HEK293 (cell line): ENCODE data around the gene DIP2B.

Experiments
- CTCF ChIA-PET: fragments of 350-600 bp; formaldehyde crosslinking; extraction: SDS; loops from one replicate; lab custom pipeline; 2021; ENCODE audit warnings: antibody characterized with exemption; lab: Yijun Ruan, JAX
- POLR2A ChIA-PET: fragments of 300-600 bp; formaldehyde crosslinking; extraction: SDS; loops from one replicate; lab custom pipeline; 2020; ENCODE audit warnings: antibody characterized with exemption, inconsistent platforms; lab: Yijun Ruan, JAX
- H3K27ac ChIP-seq: fragments of 200-500 bp; sonication (Bioruptor generic); 2 replicates; pipeline ENCODE4 v1.5.1; 2014; ENCODE audit warnings: low read depth, low read length, control low read depth, inconsistent platforms; ENCODE audit errors: extremely low read depth
- H3K36me3 ChIP-seq, 2 experiments: fragments of 200-500 bp in 1 of 2; sonication (Bioruptor generic) in 1 of 2; 1 replicate in 1 of 2; 2 replicates in 1 of 2; pipeline ENCODE4 v1.5.1; 2014 to 2017; ENCODE audit warnings: inconsistent platforms in 2 of 2, low read length in 2 of 2; ENCODE audit not compliant: control insufficient read depth in 2 of 2, insufficient read depth in 1 of 2
- H3K4me1 ChIP-seq: fragments of 200-500 bp; sonication (Bioruptor generic); 2 replicates; pipeline ENCODE4 v1.5.1; 2014; ENCODE audit warnings: mild to moderate bottlenecking, low read length, inconsistent platforms; ENCODE audit not compliant: control insufficient read depth, insufficient read depth
- H3K4me3 ChIP-seq: 2 replicates; pipeline ENCODE4 v1.5.1; 2011; ENCODE audit warnings: low read depth, mild to moderate bottlenecking, control low read depth, low read length, moderate library complexity
- H3K9me3 ChIP-seq: fragments of 200-500 bp; sonication (Bioruptor generic); 2 replicates; pipeline ENCODE4 v1.5.1; 2014; ENCODE audit warnings: low read depth, low read length, inconsistent platforms; ENCODE audit not compliant: control insufficient read depth, insufficient read depth
- EGR2 ChIP-seq: fragments of 450-650 bp; formaldehyde crosslinking; IDR thresholded peaks from 2 replicates; pipeline ENCODE4 v1.5.1; 2016; ENCODE audit warnings: low read depth, missing biosample characterization, missing genetic modification characterization
- GLI2 ChIP-seq: fragments of 450-650 bp; formaldehyde crosslinking; IDR thresholded peaks from 2 replicates; pipeline ENCODE4; 2017; ENCODE audit warnings: missing biosample characterization, missing genetic modification characterization, low read depth, borderline replicate concordance
- KLF1 ChIP-seq: fragments of 450-650 bp; formaldehyde crosslinking; IDR thresholded peaks from 2 replicates; pipeline ENCODE4 v1.5.1; 2016; ENCODE audit warnings: missing biosample characterization, missing genetic modification characterization
- KLF9 ChIP-seq: fragments of 450-650 bp; formaldehyde crosslinking; IDR thresholded peaks from 2 replicates; pipeline ENCODE4 v1.5.1; 2016; ENCODE audit warnings: missing biosample characterization, missing genetic modification characterization, low read depth
- MYNN ChIP-seq: fragments of 450-650 bp; formaldehyde crosslinking; IDR thresholded peaks from 2 replicates; pipeline ENCODE4 v1.5.1; 2016; ENCODE audit warnings: missing biosample characterization, missing genetic modification characterization, borderline replicate concordance
- RBAK ChIP-seq: fragments of 450-650 bp; formaldehyde crosslinking; IDR thresholded peaks from 2 replicates; pipeline ENCODE4 v1.5.1; 2016; ENCODE audit warnings: missing biosample characterization, missing genetic modification characterization
- SP7 ChIP-seq: fragments of 450-650 bp; formaldehyde crosslinking; IDR thresholded peaks from 2 replicates; pipeline ENCODE4 v1.5.1; 2016; ENCODE audit warnings: missing biosample characterization, missing genetic modification characterization
- ZFP37 ChIP-seq: fragments of 450-650 bp; formaldehyde crosslinking; IDR thresholded peaks from 2 replicates; pipeline ENCODE4 v1.5.1; 2016; ENCODE audit warnings: missing biosample characterization, missing genetic modification characterization
- ZNF155 ChIP-seq: fragments of 450-650 bp; formaldehyde crosslinking; IDR thresholded peaks from 2 replicates; pipeline ENCODE4 v1.5.1; 2016; ENCODE audit warnings: missing biosample characterization, missing genetic modification characterization
- ZNF174 ChIP-seq: fragments of 450-650 bp; formaldehyde crosslinking; IDR thresholded peaks from 2 replicates; pipeline ENCODE4 v1.5.0; 2017; ENCODE audit warnings: missing biosample characterization, mild to moderate bottlenecking, missing genetic modification characterization
- ZNF184 ChIP-seq: fragments of 450-650 bp; IDR thresholded peaks from 2 replicates; pipeline ENCODE4 v1.5.1; 2018; ENCODE audit warnings: missing biosample characterization, mild to moderate bottlenecking, missing genetic modification characterization
- ZNF302 ChIP-seq: fragments of 450-650 bp; formaldehyde crosslinking; IDR thresholded peaks from 2 replicates; pipeline ENCODE4 v1.5.1; 2016; ENCODE audit warnings: missing biosample characterization, missing genetic modification characterization, low read depth
- ZNF37A ChIP-seq: fragments of 450-650 bp; IDR thresholded peaks from 2 replicates; pipeline ENCODE4 v1.5.1; 2018; ENCODE audit warnings: missing biosample characterization, missing genetic modification characterization
- ZNF391 ChIP-seq: fragments of 450-650 bp; formaldehyde crosslinking; IDR thresholded peaks from 2 replicates; pipeline ENCODE4 v1.5.1; 2016; ENCODE audit warnings: low read depth, missing biosample characterization, missing genetic modification characterization, borderline replicate concordance
- ZNF404 ChIP-seq: fragments of 450-650 bp; formaldehyde crosslinking; IDR thresholded peaks from 2 replicates; pipeline ENCODE4 v1.5.1; 2017; ENCODE audit warnings: missing biosample characterization, missing genetic modification characterization
- ZNF423 ChIP-seq: fragments of 450-650 bp; formaldehyde crosslinking; IDR thresholded peaks from 2 replicates; pipeline ENCODE4 v1.5.1; 2016; ENCODE audit warnings: missing biosample characterization, missing genetic modification characterization
- ZNF596 ChIP-seq: fragments of 450-650 bp; IDR thresholded peaks from 2 replicates; pipeline ENCODE4 v1.5.0; 2018; ENCODE audit warnings: missing biosample characterization, mild to moderate bottlenecking, missing genetic modification characterization, moderate library complexity
- ZNF76 ChIP-seq: fragments of 450-650 bp; formaldehyde crosslinking; IDR thresholded peaks from 2 replicates; pipeline ENCODE4; 2016; ENCODE audit warnings: low read depth, missing biosample characterization, missing genetic modification characterization, borderline replicate concordance
- ZNF830 ChIP-seq: fragments of 450-650 bp; IDR thresholded peaks from 2 replicates; pipeline ENCODE4 v1.5.0; 2018; ENCODE audit warnings: missing biosample characterization, missing genetic modification characterization, low read depth, mild to moderate bottlenecking, moderate library complexity
- ZSCAN16 ChIP-seq: fragments of 450-650 bp; formaldehyde crosslinking; IDR thresholded peaks from 2 replicates; pipeline ENCODE4 v1.5.1; 2016; ENCODE audit warnings: missing biosample characterization, missing genetic modification characterization
- ZXDB ChIP-seq: fragments of 450-650 bp; formaldehyde crosslinking; IDR thresholded peaks from 2 replicates; pipeline ENCODE4 v1.5.1; 2016; ENCODE audit warnings: missing biosample characterization, missing genetic modification characterization
- TF ChIP-seq, protein P1 (sequence below): fragments of 450-650 bp; formaldehyde crosslinking; IDR thresholded peaks from 2 replicates; pipeline ENCODE4 v1.5.1; 2016; ENCODE audit warnings: missing biosample characterization, missing genetic modification characterization
- TF ChIP-seq, protein P2 (sequence below): fragments of 450-650 bp; formaldehyde crosslinking; conservative IDR thresholded peaks from 2 replicates; pipeline ENCODE4 v1.5.1; 2016; ENCODE audit warnings: low read depth, missing biosample characterization, missing genetic modification characterization
- TF ChIP-seq, protein P3 (sequence below): fragments of 450-650 bp; formaldehyde crosslinking; IDR thresholded peaks from 2 replicates; pipeline ENCODE4 v1.5.1; 2017; ENCODE audit warnings: missing biosample characterization, mild to moderate bottlenecking, missing genetic modification characterization, moderate library complexity
- TF ChIP-seq, protein P4 (sequence below): fragments of 450-650 bp; formaldehyde crosslinking; IDR thresholded peaks from 2 replicates; pipeline ENCODE4 v1.5.1; 2017; ENCODE audit warnings: missing biosample characterization, missing genetic modification characterization

Gene DIP2B

DNA sequence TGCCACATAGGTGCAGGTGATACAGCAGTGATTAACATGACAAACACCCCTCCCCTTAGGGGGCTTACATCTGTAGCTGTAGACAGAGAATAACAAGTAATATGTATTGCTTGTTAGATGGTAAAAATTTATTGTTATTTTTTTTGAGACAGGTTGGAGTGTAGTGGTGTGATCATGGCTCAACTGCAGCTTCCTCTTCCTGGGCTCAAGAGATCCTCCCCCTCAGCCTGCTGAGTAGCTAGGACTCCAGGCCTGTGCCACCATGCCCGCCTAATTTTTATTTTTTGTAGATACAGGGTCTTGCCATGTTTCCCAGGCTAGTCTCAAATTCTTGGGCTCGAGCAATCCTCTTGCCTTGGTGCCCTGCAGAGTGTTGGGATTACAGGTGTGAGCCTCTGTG lies 19.8 kb downstream of the DIP2B start (continued):
- TF ChIP-seq ZNF830 (tag by site-specific recombination): no peak
- TF ChIP-seq ZNF174: no peak
- TF ChIP-seq ZSCAN16: no peak

DNA sequence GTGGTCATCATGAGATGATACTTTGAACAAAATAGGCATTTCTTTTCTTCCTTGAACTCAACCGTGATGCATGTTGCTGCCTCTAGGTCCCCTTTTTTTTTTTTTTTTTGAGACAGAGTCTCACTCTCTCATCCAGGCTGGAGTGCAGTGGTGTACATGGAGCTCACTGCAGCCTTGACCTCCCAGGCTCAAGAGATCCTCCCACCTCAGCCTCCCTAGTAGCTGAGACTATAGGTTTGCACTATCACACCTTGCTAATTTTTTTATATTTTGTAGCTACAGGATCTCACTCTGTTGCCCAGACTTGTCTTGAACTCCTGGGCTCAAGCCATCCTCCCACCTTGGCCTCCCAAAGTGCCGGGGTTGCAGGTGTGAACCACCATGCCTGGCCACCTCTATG lies 20.6 kb downstream of the DIP2B start:
- POLR2A ChIA-PET: interaction anchor here (0.7 kb wide), 2 partner anchors 11 to 164 kb away, joined by 3 read pairs; no protein-coding TSS in a partner anchor
- Histone ChIP-seq H3K4me1 (no peaks in the 10 kb centered on the region), H3K9me3 (no peaks in the 10 kb centered on the region), H3K36me3 (no peaks in the 10 kb centered on the region; a peak in 2 of 3 replicates), H3K27ac (no peak overlapping the region), H3K4me3 (no peak overlapping the region)
- no peak for TF ChIP-seq ZNF423 (tag by site-specific recombination)
- TF ChIP-seq EGR2: no peak
- TF ChIP-seq, protein P1, sequence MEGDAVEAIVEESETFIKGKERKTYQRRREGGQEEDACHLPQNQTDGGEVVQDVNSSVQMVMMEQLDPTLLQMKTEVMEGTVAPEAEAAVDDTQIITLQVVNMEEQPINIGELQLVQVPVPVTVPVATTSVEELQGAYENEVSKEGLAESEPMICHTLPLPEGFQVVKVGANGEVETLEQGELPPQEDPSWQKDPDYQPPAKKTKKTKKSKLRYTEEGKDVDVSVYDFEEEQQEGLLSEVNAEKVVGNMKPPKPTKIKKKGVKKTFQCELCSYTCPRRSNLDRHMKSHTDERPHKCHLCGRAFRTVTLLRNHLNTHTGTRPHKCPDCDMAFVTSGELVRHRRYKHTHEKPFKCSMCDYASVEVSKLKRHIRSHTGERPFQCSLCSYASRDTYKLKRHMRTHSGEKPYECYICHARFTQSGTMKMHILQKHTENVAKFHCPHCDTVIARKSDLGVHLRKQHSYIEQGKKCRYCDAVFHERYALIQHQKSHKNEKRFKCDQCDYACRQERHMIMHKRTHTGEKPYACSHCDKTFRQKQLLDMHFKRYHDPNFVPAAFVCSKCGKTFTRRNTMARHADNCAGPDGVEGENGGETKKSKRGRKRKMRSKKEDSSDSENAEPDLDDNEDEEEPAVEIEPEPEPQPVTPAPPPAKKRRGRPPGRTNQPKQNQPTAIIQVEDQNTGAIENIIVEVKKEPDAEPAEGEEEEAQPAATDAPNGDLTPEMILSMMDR: no peak
- TF ChIP-seq SP7 (tag by site-specific recombination): no peak
- TF ChIP-seq ZXDB: no peak
- TF ChIP-seq ZNF76 (tag by site-specific recombination): no peak
- TF ChIP-seq ZNF391: no peak
- TF ChIP-seq GLI2 (tag by site-specific recombination): no peak
- no peak for TF ChIP-seq RBAK (tag by site-specific recombination)
- no peak for TF ChIP-seq ZFP37
- no peak for TF ChIP-seq ZNF37A (tag by site-specific recombination)
- TF ChIP-seq, protein P2, sequence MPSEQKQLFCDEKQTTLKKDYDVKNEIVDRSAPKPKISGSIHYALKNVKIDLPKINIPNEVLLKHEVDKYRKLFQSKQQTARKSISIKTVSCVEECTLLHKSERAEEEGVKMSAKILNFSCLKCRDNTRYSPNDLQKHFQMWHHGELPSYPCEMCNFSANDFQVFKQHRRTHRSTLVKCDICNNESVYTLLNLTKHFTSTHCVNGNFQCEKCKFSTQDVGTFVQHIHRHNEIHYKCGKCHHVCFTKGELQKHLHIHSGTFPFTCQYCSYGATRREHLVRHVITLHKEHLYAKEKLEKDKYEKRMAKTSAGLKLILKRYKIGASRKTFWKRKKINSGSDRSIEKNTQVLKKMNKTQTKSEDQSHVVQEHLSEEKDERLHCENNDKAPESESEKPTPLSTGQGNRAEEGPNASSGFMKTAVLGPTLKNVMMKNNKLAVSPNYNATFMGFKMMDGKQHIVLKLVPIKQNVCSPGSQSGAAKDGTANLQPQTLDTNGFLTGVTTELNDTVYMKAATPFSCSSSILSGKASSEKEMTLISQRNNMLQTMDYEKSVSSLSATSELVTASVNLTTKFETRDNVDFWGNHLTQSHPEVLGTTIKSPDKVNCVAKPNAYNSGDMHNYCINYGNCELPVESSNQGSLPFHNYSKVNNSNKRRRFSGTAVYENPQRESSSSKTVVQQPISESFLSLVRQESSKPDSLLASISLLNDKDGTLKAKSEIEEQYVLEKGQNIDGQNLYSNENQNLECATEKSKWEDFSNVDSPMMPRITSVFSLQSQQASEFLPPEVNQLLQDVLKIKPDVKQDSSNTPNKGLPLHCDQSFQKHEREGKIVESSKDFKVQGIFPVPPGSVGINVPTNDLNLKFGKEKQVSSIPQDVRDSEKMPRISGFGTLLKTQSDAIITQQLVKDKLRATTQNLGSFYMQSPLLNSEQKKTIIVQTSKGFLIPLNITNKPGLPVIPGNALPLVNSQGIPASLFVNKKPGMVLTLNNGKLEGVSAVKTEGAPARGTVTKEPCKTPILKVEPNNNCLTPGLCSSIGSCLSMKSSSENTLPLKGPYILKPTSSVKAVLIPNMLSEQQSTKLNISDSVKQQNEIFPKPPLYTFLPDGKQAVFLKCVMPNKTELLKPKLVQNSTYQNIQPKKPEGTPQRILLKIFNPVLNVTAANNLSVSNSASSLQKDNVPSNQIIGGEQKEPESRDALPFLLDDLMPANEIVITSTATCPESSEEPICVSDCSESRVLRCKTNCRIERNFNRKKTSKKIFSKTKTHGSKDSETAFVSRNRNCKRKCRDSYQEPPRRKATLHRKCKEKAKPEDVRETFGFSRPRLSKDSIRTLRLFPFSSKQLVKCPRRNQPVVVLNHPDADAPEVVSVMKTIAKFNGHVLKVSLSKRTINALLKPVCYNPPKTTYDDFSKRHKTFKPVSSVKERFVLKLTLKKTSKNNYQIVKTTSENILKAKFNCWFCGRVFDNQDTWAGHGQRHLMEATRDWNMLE: no peak
- TF ChIP-seq ZNF404 (tag by site-specific recombination): no peak
- TF ChIP-seq ZNF302: no peak
- CTCF ChIA-PET: interaction anchor here (1.4 kb wide), 1 partner anchor 20 kb away, joined by 3 read pairs; no protein-coding TSS in a partner anchor

DNA sequence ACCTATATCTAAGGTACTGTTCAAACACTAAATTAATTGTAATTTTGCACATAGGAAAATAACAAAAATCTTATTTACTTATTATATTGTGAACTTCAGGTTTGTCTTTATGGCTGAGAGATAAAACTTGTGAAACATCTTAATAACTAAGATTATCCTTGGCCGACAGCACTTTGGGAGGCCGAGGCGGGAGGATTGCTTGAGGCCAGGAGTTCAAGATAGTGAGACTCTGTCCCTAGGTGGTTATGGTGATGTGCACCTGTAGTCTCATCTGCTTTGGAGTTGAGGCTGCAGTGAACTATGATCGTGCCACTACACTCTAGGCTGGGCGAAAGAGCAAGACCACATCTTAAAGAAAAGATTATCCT lies 22.6 kb downstream of the DIP2B start:
- Histone ChIP-seq H3K36me3 (no peaks in the 10 kb centered on the region; a peak in 1 of 3 replicates), H3K4me1 (peaks cover 1% of the 10 kb centered on the region; the same call in 1 of the 2 replicates), H3K9me3 (no peaks in the 10 kb centered on the region), H3K27ac (no peak overlapping the region), H3K4me3 (no peak overlapping the region)
- CTCF ChIA-PET: no interaction called here
- POLR2A ChIA-PET: no interaction called here
- TF ChIP-seq, protein P3, sequence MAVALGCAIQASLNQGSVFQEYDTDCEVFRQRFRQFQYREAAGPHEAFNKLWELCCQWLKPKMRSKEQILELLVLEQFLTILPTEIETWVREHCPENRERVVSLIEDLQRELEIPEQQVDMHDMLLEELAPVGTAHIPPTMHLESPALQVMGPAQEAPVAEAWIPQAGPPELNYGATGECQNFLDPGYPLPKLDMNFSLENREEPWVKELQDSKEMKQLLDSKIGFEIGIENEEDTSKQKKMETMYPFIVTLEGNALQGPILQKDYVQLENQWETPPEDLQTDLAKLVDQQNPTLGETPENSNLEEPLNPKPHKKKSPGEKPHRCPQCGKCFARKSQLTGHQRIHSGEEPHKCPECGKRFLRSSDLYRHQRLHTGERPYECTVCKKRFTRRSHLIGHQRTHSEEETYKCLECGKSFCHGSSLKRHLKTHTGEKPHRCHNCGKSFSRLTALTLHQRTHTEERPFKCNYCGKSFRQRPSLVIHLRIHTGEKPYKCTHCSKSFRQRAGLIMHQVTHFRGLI (tag by site-specific recombination): no peak
- TF ChIP-seq, protein P1: no peak
- TF ChIP-seq ZNF184 (no peak), MYNN (no peak), ZNF596 (no peak), KLF1 (tag by site-specific recombination) (no peak), ZNF155 (no peak), KLF9 (no peak)
- TF ChIP-seq, protein P4, sequence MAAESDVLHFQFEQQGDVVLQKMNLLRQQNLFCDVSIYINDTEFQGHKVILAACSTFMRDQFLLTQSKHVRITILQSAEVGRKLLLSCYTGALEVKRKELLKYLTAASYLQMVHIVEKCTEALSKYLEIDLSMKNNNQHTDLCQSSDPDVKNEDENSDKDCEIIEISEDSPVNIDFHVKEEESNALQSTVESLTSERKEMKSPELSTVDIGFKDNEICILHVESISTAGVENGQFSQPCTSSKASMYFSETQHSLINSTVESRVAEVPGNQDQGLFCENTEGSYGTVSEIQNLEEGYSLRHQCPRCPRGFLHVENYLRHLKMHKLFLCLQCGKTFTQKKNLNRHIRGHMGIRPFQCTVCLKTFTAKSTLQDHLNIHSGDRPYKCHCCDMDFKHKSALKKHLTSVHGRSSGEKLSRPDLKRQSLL (tag by site-specific recombination): no peak
